Erythroblast (primary cell): ENCODE results near the gene CHAF1A.

Source experiments
- GATA1 ChIP-seq: IDR thresholded peaks from 2 replicates; pipeline ENCODE4 v1.6.1; 2011; ENCODE audit warnings: low read depth, mild to moderate bottlenecking, control low read depth, low read length, moderate library complexity
- POLR2A ChIP-seq: IDR thresholded peaks from 2 replicates; pipeline ENCODE4 v1.6.1; 2011; ENCODE audit warnings: mild to moderate bottlenecking, low read length

DNA sequence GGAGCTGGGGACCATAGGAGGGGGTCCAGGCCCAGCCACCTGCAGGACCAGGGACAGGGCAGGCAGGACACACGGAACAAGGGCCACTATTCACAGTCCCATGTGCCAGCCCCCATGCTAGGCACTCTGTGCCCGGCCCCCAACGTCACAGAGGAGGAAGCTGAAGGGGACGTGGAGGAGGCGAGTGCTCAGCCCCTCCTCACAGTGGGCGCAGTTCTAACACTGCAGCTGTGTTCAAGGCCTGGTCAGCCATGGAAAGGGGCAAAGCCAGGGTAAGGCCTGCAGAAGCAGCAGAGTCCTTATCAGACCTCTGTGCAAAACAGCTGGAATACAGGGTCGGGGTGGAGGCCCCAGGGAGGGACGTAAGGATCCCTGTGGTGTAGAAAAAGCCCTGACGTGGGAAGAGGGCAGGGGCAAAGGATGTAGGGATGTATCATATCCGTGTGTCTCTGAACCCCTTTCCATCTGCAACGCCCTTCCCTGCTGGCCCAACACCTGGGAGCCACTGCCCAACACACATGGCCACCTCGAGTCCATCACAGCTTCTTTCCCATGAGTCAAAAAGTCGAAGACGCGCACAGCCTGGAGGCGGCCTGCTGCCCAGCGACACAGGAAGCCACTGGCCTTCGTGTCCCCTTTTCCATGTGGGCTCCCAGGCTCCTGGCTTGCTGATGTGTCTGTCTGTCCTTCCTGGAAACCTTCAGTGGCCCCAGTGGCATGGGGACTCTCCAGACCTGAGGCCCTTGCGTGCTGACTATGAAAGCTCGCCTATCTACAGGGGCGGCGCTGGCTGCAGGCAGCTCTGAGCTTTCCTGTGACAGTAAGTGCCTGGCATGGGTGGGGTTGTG, 30.1 kb upstream of the CHAF1A start:
- TF ChIP-seq POLR2A (no peak), GATA1 (no peak)
